Upper lobe of right lung (tissue), 1 donor: ENCODE data around the gene TBX3. TPM values are rescaled to one million over a fixed set of nuclear protein-coding genes. Genes with fewer than 3 reads are reported as not detected.
A peak's percentile ranks its signal among the peaks of the same experiment; 100 is the strongest.

Experiments used
- ATAC-seq: fragments of 200-7000 bp; cut with Tn5 transposase; one replicate; pipeline ENCODE4 v1.9.1; 2020; ENCODE audit warnings: mild to moderate bottlenecking, moderate library complexity
- DNase-seq: peaks from one replicate; pipeline ENCODE4 v3.0.0-alpha.2; 2020
- H3K27ac ChIP-seq: fragments of 200-600 bp; one replicate; pipeline ENCODE4 v1.8.0; 2022
- H3K27me3 ChIP-seq: fragments of 200-600 bp; one replicate; pipeline ENCODE4 v1.8.0; 2022; ENCODE audit warnings: mild to moderate bottlenecking
- H3K36me3 ChIP-seq: fragments of 200-600 bp; one replicate; pipeline ENCODE4 v1.8.0; 2022
- H3K4me1 ChIP-seq: fragments of 200-600 bp; one replicate; pipeline ENCODE4 v1.8.0; 2022
- H3K4me3 ChIP-seq: fragments of 200-600 bp; one replicate; pipeline ENCODE4 v1.8.0; 2022; ENCODE audit warnings: mild to moderate bottlenecking
- H3K9me3 ChIP-seq: fragments of 200-600 bp; one replicate; pipeline ENCODE4 v1.8.0; 2022
- intact Hi-C: fragments of 100-400 bp; cut with DNase I; formaldehyde crosslinking; loops from one replicate; pipeline ENCODE4 v1.11.0; 2022
- total RNA-seq: library from RNA; stranded (reverse); fragmentation: NEBNext Ultra II Directional; extraction: Animal tissue kit (Norgen Biotek cat#: 25700); gene quantifications from one replicate; pipeline ENCODE4 v1.2.1, GENCODE V29; 2021
- TF ChIP-seq, protein P1 (sequence below): fragments of 200-600 bp; IDR thresholded peaks from one replicate; pipeline ENCODE4 v1.8.0; 2022; ENCODE audit warnings: antibody characterized with exemption
- donor health status: DM: no; HTN: yes; CAD: no; lungs with severe emphysema.

Gene TBX3
- total RNA-seq, 1 donor from 2014 or later, result 35.9 TPM

DNA sequence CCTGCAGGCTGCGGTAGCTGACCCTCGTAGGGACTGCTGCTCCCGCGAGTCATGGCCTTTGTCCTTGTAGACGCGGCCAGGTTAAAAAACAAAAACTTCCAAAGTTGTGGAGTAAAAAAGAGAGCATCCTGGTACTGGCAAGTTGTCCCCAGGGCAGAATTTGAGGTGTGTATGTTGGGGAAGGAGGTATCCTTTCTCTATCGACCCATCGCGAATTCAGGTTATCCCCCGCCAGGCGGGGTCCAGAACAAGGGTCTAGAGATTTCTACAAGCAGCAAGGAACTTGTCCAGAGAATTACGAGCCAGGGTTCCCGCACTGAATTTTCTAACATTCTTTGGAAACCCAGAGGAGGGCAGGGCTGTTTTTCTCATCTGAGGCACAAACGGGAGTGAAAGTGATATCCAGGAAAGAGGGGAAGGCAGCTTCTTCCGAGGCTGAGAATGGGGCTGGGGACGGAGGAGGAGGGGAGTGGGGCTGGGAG lies 16.3 kb downstream of the TBX3 start:
- H3K4me3 ChIP-seq, result peak overlapping the region; percentile 45
- H3K4me1 ChIP-seq, result peaks cover 9% of the 10 kb centered on the region
- intact Hi-C loops, result loop anchor here (5.0 kb wide), 1 partner anchor 1085 kb away; no protein-coding TSS in a partner anchor
- H3K27ac ChIP-seq, result peak overlapping the region; percentile 79
- peaks cover 68% of the 10 kb centered on the region for H3K27me3 ChIP-seq
- ATAC-seq (no peak), DNase-seq (no peak)
- no peaks in the 10 kb centered on the region for H3K9me3 ChIP-seq
- H3K36me3 ChIP-seq, result peaks cover 8% of the 10 kb centered on the region
- TF ChIP-seq, protein P1, sequence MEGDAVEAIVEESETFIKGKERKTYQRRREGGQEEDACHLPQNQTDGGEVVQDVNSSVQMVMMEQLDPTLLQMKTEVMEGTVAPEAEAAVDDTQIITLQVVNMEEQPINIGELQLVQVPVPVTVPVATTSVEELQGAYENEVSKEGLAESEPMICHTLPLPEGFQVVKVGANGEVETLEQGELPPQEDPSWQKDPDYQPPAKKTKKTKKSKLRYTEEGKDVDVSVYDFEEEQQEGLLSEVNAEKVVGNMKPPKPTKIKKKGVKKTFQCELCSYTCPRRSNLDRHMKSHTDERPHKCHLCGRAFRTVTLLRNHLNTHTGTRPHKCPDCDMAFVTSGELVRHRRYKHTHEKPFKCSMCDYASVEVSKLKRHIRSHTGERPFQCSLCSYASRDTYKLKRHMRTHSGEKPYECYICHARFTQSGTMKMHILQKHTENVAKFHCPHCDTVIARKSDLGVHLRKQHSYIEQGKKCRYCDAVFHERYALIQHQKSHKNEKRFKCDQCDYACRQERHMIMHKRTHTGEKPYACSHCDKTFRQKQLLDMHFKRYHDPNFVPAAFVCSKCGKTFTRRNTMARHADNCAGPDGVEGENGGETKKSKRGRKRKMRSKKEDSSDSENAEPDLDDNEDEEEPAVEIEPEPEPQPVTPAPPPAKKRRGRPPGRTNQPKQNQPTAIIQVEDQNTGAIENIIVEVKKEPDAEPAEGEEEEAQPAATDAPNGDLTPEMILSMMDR, result no peak

DNA sequence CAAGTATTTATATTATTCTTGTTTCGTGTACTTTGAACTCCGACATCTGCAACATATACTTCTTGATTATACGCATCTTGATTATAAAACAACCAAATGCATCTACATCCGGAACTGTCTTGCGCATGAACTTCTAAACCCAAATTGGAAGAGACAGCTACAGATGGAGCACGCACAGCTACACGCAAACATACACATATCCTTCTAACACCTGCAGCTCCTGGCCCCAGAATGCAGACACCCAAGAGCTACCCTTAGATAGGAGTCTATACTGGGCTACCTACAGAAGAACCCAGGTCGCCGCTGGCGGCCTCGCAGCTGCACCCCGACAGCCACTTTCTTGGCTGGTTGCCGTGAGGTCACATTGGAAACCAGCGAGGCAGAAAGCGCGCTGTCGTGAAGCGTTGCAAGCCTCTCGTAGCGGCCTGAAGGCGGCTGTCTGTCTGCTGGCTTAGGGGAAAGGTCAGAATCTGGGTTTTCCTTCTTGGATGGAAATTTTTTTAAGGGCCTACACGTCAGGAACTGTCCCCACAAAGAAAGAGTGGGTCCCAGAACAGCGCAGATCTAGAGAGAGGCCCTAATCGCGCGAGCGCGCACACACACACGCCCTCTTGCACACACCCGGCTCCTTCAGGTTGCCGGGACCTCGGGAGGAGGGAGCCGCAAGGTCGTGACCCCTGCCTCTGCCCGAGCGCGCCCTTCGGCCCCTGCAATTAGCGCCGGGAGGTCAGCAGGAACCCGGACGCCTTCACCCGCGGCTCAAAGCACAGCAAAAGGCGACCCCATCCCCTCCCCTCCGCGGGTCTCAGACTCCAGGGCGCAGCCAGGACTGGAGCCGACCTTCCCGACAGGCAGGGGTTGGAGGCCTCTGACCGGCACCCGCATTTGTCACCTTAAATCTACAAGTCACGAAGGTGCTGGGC lies 17.0 kb downstream of the TBX3 start:
- Histone ChIP-seq H3K27ac (no peak overlapping the region), H3K36me3 (peaks cover 8% of the 10 kb centered on the region), H3K4me1 (peaks cover 9% of the 10 kb centered on the region), H3K9me3 (no peaks in the 10 kb centered on the region), H3K27me3 (peaks cover 63% of the 10 kb centered on the region), H3K4me3 (no peak overlapping the region)
- no peak for ATAC-seq
- intact Hi-C loops, result loop anchor here (5.0 kb wide), 1 partner anchor 1085 kb away; no protein-coding TSS in a partner anchor
- no peak for DNase-seq
- TF ChIP-seq, protein P1, result no peak

- Histone ChIP-seq H3K4me3 (no peak overlapping the region), H3K36me3 (no peaks in the 10 kb centered on the region), H3K4me1 (no peaks in the 10 kb centered on the region), H3K27me3 (peaks cover 57% of the 10 kb centered on the region), H3K27ac (no peak overlapping the region), H3K9me3 (no peaks in the 10 kb centered on the region)
- ATAC-seq (no peak), DNase-seq (no peak)
- intact Hi-C loops, result loop anchor here (5.0 kb wide), 1 partner anchor 1087 kb away; no protein-coding TSS in a partner anchor
- TF ChIP-seq, protein P1, result no peak
These were observed 18.3 kb downstream of the TBX3 start for GRCh38 chr12:114665411-114666260.

- H3K4me3 ChIP-seq, result no peak overlapping the region
- DNase-seq, result no peak
- H3K9me3 ChIP-seq, result no peaks in the 10 kb centered on the region
- H3K27me3 ChIP-seq, result peaks cover 57% of the 10 kb centered on the region
- intact Hi-C loops, result loop anchor here (5.0 kb wide), 2 partner anchors 1088 to 1253 kb away; no protein-coding TSS in a partner anchor
- TF ChIP-seq, protein P1, result no peak
- no peak for ATAC-seq
- no peaks in the 10 kb centered on the region for H3K4me1 ChIP-seq
- no peak overlapping the region for H3K27ac ChIP-seq
- no peaks in the 10 kb centered on the region for H3K36me3 ChIP-seq
These were observed 19.2 kb downstream of the TBX3 start for GRCh38 chr12:114664651-114665320.
